Measurements from ENCODE around the gene FBXO36. TPM values are rescaled to one million over a fixed set of nuclear protein-coding genes. Genes with fewer than 3 reads are reported as not detected.
A peak's percentile ranks its signal among the peaks of the same experiment; 100 is the strongest.

FBXO36 gene
- total and polyA plus RNA-seq, 2 of the 13 experiments (the other 11 are each of a cell fraction or from before 2014, with no cell fraction given): 2.8 TPM

DNA sequence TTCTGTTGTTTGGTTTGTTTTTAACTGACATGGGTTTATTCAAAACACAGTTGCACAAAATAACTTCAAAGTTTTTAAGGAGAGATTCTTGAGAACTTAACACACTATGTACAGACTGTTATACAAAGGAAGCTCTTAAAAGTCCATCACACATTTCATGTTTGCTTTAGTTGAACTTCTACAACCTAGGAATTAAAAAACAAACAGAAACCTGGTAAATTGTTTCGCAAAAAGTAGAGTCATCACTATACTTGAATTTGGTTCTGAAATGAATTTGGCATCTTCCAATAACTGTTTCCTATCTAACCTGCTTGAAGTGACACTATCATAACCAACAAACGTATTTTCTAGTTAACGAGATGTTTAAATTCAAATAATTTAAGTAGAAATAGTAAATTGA is 22.3 kb upstream of the FBXO36 start (continued):
- TF ChIP-seq ZNF670 (CRISPR knock-in tag; IDR thresholded peaks at IDR 0.05; ENCODE audit: borderline replicate concordance) (no peak), RFX5 (IDR thresholded peaks at IDR 0.05; ENCODE audit: low read depth, low read length) (no peak), ASH2L (IDR thresholded peaks at IDR 0.05; ENCODE audit: insufficient read length, low read depth, low read length) (no peak), NR2F6 (IDR thresholded peaks at IDR 0.05) (peak; percentile 72), NR2F6 (CRISPR knock-in tag; IDR thresholded peaks at IDR 0.05) (peak; percentile 13; the same call in 1 of the 2 replicates), RFXANK (CRISPR knock-in tag; IDR thresholded peaks at IDR 0.05) (no peak), SOX6 (IDR thresholded peaks at IDR 0.05) (no peak), SOX6 (CRISPR knock-in tag; IDR thresholded peaks at IDR 0.05) (peak; percentile 28; the same call in 1 of the 2 replicates), RAD51 (IDR thresholded peaks at IDR 0.05; ENCODE audit: borderline replicate concordance) (no peak), ZMYM3 (CRISPR knock-in tag; IDR thresholded peaks at IDR 0.05) (no peak), HNF1A (IDR thresholded peaks at IDR 0.05; ENCODE audit: low read depth) (0 out of 2 replicates have a peak, but pooled peaks have one; percentile 21), HNF1A (CRISPR knock-in tag; IDR thresholded peaks at IDR 0.05; ENCODE audit: borderline replicate concordance) (no peak), PHF8 (CRISPR knock-in tag; IDR thresholded peaks at IDR 0.05) (no peak), ZNF770 (CRISPR knock-in tag; IDR thresholded peaks at IDR 0.05) (no peak)
- TF ChIP-seq, protein P1, sequence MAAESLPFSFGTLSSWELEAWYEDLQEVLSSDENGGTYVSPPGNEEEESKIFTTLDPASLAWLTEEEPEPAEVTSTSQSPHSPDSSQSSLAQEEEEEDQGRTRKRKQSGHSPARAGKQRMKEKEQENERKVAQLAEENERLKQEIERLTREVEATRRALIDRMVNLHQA (CRISPR knock-in tag; IDR thresholded peaks at IDR 0.05): no peak
- TF ChIP-seq, protein P2, sequence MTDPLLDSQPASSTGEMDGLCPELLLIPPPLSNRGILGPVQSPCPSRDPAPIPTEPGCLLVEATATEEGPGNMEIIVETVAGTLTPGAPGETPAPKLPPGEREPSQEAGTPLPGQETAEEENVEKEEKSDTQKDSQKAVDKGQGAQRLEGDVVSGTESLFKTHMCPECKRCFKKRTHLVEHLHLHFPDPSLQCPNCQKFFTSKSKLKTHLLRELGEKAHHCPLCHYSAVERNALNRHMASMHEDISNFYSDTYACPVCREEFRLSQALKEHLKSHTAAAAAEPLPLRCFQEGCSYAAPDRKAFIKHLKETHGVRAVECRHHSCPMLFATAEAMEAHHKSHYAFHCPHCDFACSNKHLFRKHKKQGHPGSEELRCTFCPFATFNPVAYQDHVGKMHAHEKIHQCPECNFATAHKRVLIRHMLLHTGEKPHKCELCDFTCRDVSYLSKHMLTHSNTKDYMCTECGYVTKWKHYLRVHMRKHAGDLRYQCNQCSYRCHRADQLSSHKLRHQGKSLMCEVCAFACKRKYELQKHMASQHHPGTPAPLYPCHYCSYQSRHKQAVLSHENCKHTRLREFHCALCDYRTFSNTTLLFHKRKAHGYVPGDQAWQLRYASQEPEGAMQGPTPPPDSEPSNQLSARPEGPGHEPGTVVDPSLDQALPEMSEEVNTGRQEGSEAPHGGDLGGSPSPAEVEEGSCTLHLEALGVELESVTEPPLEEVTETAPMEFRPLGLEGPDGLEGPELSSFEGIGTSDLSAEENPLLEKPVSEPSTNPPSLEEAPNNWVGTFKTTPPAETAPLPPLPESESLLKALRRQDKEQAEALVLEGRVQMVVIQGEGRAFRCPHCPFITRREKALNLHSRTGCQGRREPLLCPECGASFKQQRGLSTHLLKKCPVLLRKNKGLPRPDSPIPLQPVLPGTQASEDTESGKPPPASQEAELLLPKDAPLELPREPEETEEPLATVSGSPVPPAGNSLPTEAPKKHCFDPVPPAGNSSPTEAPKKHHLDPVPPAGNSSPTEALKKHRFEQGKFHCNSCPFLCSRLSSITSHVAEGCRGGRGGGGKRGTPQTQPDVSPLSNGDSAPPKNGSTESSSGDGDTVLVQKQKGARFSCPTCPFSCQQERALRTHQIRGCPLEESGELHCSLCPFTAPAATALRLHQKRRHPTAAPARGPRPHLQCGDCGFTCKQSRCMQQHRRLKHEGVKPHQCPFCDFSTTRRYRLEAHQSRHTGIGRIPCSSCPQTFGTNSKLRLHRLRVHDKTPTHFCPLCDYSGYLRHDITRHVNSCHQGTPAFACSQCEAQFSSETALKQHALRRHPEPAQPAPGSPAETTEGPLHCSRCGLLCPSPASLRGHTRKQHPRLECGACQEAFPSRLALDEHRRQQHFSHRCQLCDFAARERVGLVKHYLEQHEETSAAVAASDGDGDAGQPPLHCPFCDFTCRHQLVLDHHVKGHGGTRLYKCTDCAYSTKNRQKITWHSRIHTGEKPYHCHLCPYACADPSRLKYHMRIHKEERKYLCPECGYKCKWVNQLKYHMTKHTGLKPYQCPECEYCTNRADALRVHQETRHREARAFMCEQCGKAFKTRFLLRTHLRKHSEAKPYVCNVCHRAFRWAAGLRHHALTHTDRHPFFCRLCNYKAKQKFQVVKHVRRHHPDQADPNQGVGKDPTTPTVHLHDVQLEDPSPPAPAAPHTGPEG (CRISPR knock-in tag; IDR thresholded peaks at IDR 0.05): no peak
- TF ChIP-seq, protein P3, sequence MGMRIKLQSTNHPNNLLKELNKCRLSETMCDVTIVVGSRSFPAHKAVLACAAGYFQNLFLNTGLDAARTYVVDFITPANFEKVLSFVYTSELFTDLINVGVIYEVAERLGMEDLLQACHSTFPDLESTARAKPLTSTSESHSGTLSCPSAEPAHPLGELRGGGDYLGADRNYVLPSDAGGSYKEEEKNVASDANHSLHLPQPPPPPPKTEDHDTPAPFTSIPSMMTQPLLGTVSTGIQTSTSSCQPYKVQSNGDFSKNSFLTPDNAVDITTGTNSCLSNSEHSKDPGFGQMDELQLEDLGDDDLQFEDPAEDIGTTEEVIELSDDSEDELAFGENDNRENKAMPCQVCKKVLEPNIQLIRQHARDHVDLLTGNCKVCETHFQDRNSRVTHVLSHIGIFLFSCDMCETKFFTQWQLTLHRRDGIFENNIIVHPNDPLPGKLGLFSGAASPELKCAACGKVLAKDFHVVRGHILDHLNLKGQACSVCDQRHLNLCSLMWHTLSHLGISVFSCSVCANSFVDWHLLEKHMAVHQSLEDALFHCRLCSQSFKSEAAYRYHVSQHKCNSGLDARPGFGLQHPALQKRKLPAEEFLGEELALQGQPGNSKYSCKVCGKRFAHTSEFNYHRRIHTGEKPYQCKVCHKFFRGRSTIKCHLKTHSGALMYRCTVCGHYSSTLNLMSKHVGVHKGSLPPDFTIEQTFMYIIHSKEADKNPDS (CRISPR knock-in tag; IDR thresholded peaks at IDR 0.05): no peak

Measured in HepG2 (cell line).